ENCODE data around the gene DUOXA1.
"Not testable (repeated sequence)": the region's sequence is repeated elsewhere in the genome, so short reads cannot be mapped to it uniquely, and the experiment has no call there.

The DUOXA1 gene

DNA sequence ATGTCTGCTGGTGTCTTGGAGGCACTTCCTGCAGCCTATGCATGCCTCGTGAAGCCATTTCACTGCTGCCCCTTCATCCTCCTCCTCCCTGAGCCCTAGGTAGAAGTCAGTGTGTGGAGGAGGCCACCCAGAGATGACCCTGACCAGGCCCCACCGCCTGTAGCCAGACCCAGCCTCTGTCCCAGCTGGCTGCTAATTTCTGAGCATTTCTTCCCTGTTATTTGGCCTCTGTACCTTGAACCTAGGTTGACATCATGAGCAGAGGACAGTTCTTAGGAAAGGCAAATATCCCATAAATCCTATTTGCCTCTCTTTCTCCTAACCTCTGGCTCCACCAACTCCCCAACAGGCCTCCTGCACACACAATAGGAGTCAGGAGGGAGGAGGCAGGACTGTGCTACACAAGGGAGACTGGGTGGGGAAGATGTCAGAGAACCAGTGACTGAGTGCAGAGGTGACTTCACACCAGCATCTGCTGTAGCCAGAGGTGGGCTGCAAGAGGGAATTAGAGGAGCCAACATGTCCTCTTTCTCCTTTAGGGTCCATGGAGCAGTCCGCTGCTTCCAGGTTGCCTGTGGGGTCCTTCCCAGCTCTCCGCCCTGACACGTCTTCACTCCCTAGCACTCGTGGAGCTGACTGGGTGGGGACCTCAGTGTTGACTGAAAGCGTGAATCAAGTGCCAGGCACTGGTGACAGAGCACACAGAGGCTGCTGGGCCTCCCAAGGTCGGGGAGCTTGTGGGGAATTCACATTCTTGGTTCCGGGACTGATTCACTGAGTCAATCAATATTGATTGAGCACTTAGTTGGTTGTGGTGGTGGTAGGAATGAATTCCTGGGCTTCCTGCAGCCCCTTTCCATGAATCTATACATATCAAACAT lies 54.0 kb downstream of the DUOXA1 start:
- DNase-seq (ENCODE audit: low read depth); H3K4me3 ChIP-seq (ENCODE audit: low read depth, low read length): not testable (repeated sequence)

DNA sequence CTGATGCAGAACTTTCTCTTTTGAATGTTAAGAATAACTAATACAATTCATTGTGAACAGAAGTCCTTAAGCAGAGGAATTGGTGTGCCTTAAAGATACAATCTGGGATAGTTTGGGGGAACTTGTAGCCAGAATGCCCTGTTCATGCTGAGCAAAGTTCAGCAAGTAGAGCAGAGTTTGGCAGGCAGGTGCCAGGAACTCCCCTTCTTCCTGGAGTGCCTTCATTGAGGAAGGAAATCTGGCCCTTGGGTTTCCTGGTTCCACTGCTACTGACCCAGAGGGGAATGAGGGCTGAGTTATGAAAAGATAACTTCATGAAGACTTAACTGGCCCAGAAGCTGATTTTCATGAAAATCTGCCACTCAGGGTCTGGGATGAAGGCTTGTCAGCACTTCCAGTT lies 56.1 kb downstream of the DUOXA1 start:
- DNase-seq (ENCODE audit: low read depth); H3K4me3 ChIP-seq (ENCODE audit: low read depth, low read length): not testable (repeated sequence)

DNA sequence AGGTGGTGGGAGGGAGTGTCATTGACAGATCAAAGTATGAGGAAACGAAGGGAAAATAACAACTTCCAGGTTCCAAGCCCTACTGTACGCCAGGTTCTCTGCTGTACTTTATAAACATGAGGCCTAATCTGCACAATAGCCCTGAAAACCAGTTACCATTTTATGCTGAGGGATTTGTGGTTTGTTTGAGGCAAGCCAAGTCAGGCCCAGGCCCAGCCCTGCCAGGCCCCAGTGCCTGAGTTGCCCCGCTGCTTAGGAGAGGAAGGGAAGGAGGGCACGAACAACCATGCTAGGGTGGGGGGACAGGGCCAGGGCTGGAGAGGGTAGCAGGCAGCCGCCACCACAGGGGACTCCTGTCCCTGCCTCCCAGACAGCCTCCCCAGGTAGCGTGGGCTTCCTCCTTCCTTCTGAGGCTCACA lies 59.7 kb downstream of the DUOXA1 start:
- DNase-seq (ENCODE audit: low read depth), result not testable (repeated sequence)

More for the DNA sequence above, 59.7 kb downstream of the DUOXA1 start:
- not testable (repeated sequence) for H3K4me3 ChIP-seq (ENCODE audit: low read depth, low read length)
